Activated CD8-positive, alpha-beta memory T cell treated with anti-CD3 and anti-CD28 coated beads for 36 hours (primary cell): ENCODE data around the gene FCSK. TPM values are rescaled to one million over a fixed set of nuclear protein-coding genes. Genes with fewer than 3 reads are reported as not detected.

Source experiments
- CTCF ChIA-PET: fragments of 350-600 bp; sonication (Branson Sonifier 250); formaldehyde crosslinking; loops from one replicate; lab custom pipeline; 2021; ENCODE audit warnings: antibody characterized with exemption; lab: Charles Lee
- POLR2A ChIA-PET: fragments of 350-600 bp; sonication (Branson Sonifier 250); formaldehyde crosslinking; loops from one replicate; lab custom pipeline; 2021; ENCODE audit warnings: antibody characterized with exemption; lab: Charles Lee
- total RNA-seq, 2 experiments: library from RNA; stranded (reverse); gene quantifications; one replicate each; pipeline ENCODE4 v1.2.3, GENCODE V29; 2021

Gene FCSK
- total RNA-seq, 2 experiments from 2014 or later = 14.5 TPM

- CTCF ChIA-PET = interaction anchor here (0.6 kb wide), 1 partner anchor 142 kb away, joined by 3 read pairs; no protein-coding TSS in a partner anchor
- POLR2A ChIA-PET = interaction anchor here (1.2 kb wide), 1 partner anchor 112 kb away, joined by 9 read pairs; no protein-coding TSS in a partner anchor
Measured at GRCh38 chr16:70493802-70494201, 39.4 kb downstream of the FCSK start.

GRCh38 chr16:70494202-70494770 lies 39.9 kb downstream of the FCSK start:
- CTCF ChIA-PET = no interaction called here
- POLR2A ChIA-PET = interaction anchor here (1.2 kb wide), 1 partner anchor 113 kb away, joined by 9 read pairs; no protein-coding TSS in a partner anchor

- ChIA-PET CTCF (interaction anchor here (0.9 kb wide), 1 partner anchor 20 kb away, joined by 3 read pairs; no protein-coding TSS in a partner anchor), POLR2A (interaction anchor here (1.2 kb wide), 1 partner anchor 113 kb away, joined by 9 read pairs; no protein-coding TSS in a partner anchor)
Measured at GRCh38 chr16:70494777-70495176, 40.4 kb downstream of the FCSK start.

GRCh38 chr16:70495425-70496182 lies 41.2 kb downstream of the FCSK start:
- CTCF ChIA-PET = interaction anchor here (0.9 kb wide), 1 partner anchor 21 kb away, joined by 3 read pairs; no protein-coding TSS in a partner anchor

GRCh38 chr16:70496513-70496912 lies 42.1 kb downstream of the FCSK start:
- ChIA-PET POLR2A (interaction anchor here (0.8 kb wide), 1 partner anchor 27 kb away, joined by 3 read pairs; no protein-coding TSS in a partner anchor), CTCF (interaction anchor here (1.2 to 1.4 kb wide), 2 partner anchors 20 to 26 kb away, joined by 4 read pairs; partner anchors contain the start of gene COG4)

More at GRCh38 chr16:70495425-70496182, 41.2 kb downstream of the FCSK start:
- POLR2A ChIA-PET = interaction anchor here (0.6 kb wide), 1 partner anchor 57 kb away, joined by 4 read pairs; the partner anchor contains the start of gene ST3GAL2

- CTCF ChIA-PET = interaction anchor here (0.8 kb wide), 2 partner anchors 11 to 16 kb away, joined by 3 read pairs; no protein-coding TSS in a partner anchor
- POLR2A ChIA-PET = no interaction called here
Measured at GRCh38 chr16:70508752-70509151, 54.4 kb downstream of the FCSK start.

- POLR2A ChIA-PET = no interaction called here
- CTCF ChIA-PET = no interaction called here
Measured at GRCh38 chr16:70510216-70510615, 55.8 kb downstream of the FCSK start.

- ChIA-PET POLR2A (no interaction called here), CTCF (no interaction called here)
Measured at GRCh38 chr16:70511833-70512232, 57.4 kb downstream of the FCSK start.

- ChIA-PET POLR2A (no interaction called here), CTCF (interaction anchor here (0.6 kb wide), 1 partner anchor 103 kb away, joined by 3 read pairs; no protein-coding TSS in a partner anchor)
Measured at GRCh38 chr16:70512456-70512855, 58.1 kb downstream of the FCSK start.

GRCh38 chr16:70520612-70521297 lies 66.4 kb downstream of the FCSK start:
- CTCF ChIA-PET = interaction anchor here (0.7 kb wide), 1 partner anchor 33 kb away, joined by 3 read pairs; no protein-coding TSS in a partner anchor
- POLR2A ChIA-PET = interaction anchor here (0.6 to 0.9 kb wide), 4 partner anchors 29 to 212 kb away, joined by 3 to 5 read pairs (median 4); no protein-coding TSS in a partner anchor

GRCh38 chr16:70522216-70523075 lies 68.1 kb downstream of the FCSK start:
- ChIA-PET POLR2A (interaction anchor here (0.6 to 1.3 kb wide), 7 partner anchors 17 to 234 kb away, joined by 3 to 9 read pairs (median 3); partner anchors contain the start of gene AARS1), CTCF (interaction anchor here (0.9 kb wide), 1 partner anchor 26 kb away, joined by 4 read pairs; no protein-coding TSS in a partner anchor)

GRCh38 chr16:70523076-70523742 lies 68.8 kb downstream of the FCSK start, which contains the start of gene COG4:
TSS of gene COG4 (minus strand) at chr16:70523554. CDS start at chr16:70523543, 11 bp downstream.
- ChIA-PET CTCF (interaction anchor here (0.7 to 0.9 kb wide), 2 partner anchors 9 to 26 kb away, joined by 3 to 4 read pairs; no protein-coding TSS in a partner anchor), POLR2A (interaction anchor here (0.6 to 1.3 kb wide), 8 partner anchors 27 to 235 kb away, joined by 3 to 9 read pairs (median 3); partner anchors contain the start of gene AARS1)

- ChIA-PET POLR2A (interaction anchor here (0.6 to 1.3 kb wide), 4 partner anchors 48 to 162 kb away, joined by 3 to 4 read pairs (median 3); no protein-coding TSS in a partner anchor), CTCF (interaction anchor here (1.0 to 1.1 kb wide), 2 partner anchors 15 to 47 kb away, joined by 3 read pairs; no protein-coding TSS in a partner anchor)
Measured at GRCh38 chr16:70523743-70524398, 69.5 kb downstream of the FCSK start, which contains the start of gene SF3B3. TSS of gene SF3B3 (plus strand) at chr16:70523816. CDS start at chr16:70526657, 2,841 bp downstream.

GRCh38 chr16:70524399-70524825 lies 70.0 kb downstream of the FCSK start:
- POLR2A ChIA-PET = interaction anchor here (1.3 to 1.7 kb wide), 2 partner anchors 143 to 178 kb away, joined by 4 to 9 read pairs; partner anchors contain the start of gene DDX19A
- CTCF ChIA-PET = interaction anchor here (1.0 to 1.6 kb wide), 3 partner anchors 16 to 247 kb away, joined by 3 read pairs; no protein-coding TSS in a partner anchor

GRCh38 chr16:70526403-70526802 lies 72.0 kb downstream of the FCSK start:
- POLR2A ChIA-PET = no interaction called here

More at GRCh38 chr16:70526403-70526802, 72.0 kb downstream of the FCSK start:
- CTCF ChIA-PET = interaction anchor here (1.1 kb wide), 1 partner anchor 37 kb away, joined by 3 read pairs; no protein-coding TSS in a partner anchor
